AG04450 (cell line): Measurements from ENCODE around the gene VTCN1. TPM values are rescaled to one million over a fixed set of nuclear protein-coding genes. Genes with fewer than 3 reads are reported as not detected.

Source experiments
- CTCF ChIA-PET: fragments of 300-600, 350-600 bp; formaldehyde crosslinking; extraction: SDS; loops from one replicate; lab custom pipeline; 2022; ENCODE audit warnings: antibody characterized with exemption, inconsistent platforms; lab: Charles Lee
- POLR2A ChIA-PET: fragments of 350-600 bp; formaldehyde crosslinking; extraction: SDS; loops from one replicate; lab custom pipeline; 2021; ENCODE audit warnings: antibody characterized with exemption, inconsistent platforms; lab: Yijun Ruan, JAX
- DNase-seq: peaks from one replicate; pipeline ENCODE4 v3.0.0-alpha.2; 2011; ENCODE audit warnings: low read depth, low spot score
- H3K27ac ChIP-seq: one replicate; pipeline ENCODE4 v1.5.1; 2012; ENCODE audit warnings: low read depth, low read length, control low read depth
- H3K27me3 ChIP-seq: one replicate; pipeline ENCODE4 v1.6.0; 2012; ENCODE audit warnings: low read length; ENCODE audit not compliant: control insufficient read depth, insufficient read depth
- H3K4me3 ChIP-seq: 2 replicates; pipeline ENCODE4 v1.5.1; 2011; ENCODE audit warnings: mild to moderate bottlenecking, low read depth, low read length, control low read depth
- H3K9me3 ChIP-seq: 2 replicates; pipeline ENCODE4 v1.5.1; 2012; ENCODE audit warnings: low read length; ENCODE audit not compliant: control insufficient read depth, insufficient read depth
- polyA plus RNA-seq: library from polyadenylated mRNA; depleted of rRNA; stranded (reverse); fragments of >200 nt; gene quantifications from 2 replicates; pipeline ENCODE4 v1.2.3, GENCODE V29; 2011
- TF ChIP-seq, protein P1 (sequence below): IDR thresholded peaks from 2 replicates; pipeline ENCODE4 v1.5.1; 2011; ENCODE audit warnings: low read depth, low read length, control low read depth, inconsistent platforms

The VTCN1 gene
- polyA plus RNA-seq, 1 experiment, result not detected

DNA sequence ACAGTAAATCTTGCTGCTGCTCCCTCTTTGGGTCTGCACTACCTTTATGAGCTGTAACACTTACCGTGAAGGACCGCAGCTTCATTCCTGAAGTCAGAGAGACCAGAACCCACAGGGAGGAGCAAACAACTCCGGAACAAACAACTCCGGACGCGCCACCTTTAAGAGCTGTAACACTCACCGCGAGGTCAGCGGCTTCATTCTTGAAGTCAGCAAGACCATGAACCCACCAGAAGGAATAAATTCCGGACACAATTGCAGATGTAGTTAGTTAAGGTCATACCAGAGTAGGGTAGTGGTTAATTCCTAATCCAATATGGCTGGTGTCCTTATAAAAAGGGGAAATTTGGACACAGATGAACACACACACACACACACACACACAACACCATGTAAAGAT is 37.7 kb downstream of the VTCN1 start:
- Histone ChIP-seq H3K27me3 (no peaks in the 10 kb centered on the region), H3K27ac (no peak overlapping the region), H3K4me3 (no peak overlapping the region), H3K9me3 (no peaks in the 10 kb centered on the region)
- ChIA-PET CTCF (no interaction called here), POLR2A (no interaction called here)
- TF ChIP-seq, protein P1, sequence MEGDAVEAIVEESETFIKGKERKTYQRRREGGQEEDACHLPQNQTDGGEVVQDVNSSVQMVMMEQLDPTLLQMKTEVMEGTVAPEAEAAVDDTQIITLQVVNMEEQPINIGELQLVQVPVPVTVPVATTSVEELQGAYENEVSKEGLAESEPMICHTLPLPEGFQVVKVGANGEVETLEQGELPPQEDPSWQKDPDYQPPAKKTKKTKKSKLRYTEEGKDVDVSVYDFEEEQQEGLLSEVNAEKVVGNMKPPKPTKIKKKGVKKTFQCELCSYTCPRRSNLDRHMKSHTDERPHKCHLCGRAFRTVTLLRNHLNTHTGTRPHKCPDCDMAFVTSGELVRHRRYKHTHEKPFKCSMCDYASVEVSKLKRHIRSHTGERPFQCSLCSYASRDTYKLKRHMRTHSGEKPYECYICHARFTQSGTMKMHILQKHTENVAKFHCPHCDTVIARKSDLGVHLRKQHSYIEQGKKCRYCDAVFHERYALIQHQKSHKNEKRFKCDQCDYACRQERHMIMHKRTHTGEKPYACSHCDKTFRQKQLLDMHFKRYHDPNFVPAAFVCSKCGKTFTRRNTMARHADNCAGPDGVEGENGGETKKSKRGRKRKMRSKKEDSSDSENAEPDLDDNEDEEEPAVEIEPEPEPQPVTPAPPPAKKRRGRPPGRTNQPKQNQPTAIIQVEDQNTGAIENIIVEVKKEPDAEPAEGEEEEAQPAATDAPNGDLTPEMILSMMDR, result no peak
- no peak for DNase-seq

DNA sequence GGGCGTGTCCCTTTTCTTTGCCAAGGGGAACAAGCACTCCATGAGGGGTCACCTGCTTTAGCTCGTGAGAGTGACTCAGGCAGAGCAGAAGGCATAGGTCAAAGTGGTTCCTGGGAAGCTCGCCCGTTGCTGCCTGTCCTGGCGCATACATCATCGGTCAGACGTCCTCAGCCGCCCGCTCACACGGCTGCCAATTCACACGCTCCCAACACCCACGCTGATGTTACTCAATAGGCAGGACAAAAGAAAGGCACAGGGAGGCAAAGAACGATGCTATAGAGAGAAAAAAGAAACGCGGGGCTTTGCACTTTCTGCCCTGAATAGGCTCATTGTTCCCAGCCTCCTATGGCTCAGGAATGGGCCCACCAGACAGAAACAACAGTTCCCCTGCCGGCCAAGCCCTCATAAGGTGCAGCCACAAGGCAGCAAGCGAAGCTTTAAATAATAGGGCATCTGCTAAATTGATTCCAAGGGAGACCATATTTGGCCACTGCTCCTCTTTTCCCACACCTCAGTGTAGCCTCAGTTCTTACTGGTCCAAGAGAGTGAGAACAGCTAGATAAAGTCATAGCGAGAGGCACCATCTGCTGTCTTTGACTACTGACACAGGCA is 38.7 kb downstream of the VTCN1 start:
- no peak for DNase-seq
- POLR2A ChIA-PET, result no interaction called here

DNA sequence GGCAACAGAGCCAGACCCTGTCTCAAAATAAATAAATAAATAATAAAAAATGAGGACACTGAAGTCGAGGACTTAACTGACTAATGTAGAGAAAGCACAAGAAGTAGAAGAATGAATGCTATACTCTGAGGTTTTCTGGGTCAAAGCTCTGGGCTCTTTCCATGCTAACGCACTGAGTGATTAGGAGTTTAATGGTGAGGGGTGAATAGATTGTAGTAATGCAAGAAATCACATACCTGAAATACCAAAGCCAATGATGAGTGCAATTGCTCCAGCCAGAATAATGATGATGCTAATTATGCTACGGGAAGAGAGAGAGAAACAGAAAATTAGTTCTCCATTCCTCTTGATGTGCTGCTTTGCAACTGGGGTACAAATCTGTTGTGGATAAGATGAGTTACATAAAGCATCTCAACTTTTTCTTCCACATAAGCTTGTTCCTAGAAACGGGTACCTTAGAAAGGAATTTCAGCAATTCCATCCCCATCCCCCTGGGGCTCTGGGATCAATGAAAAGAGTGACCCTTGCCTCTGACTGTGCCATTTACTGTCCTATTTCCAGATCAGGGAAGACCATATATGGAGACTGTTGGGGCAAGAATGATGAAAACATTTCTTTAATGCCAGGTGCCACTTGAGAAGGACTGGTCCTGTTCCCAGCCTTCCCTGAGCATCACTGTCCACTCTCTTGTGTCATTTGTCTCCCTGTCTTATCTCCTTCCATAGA is 40.7 kb downstream of the VTCN1 start:
- Histone ChIP-seq H3K9me3 (peaks cover 3% of the 10 kb centered on the region; the same call in 1 of the 2 replicates), H3K27ac (no peak overlapping the region), H3K4me3 (no peak overlapping the region), H3K27me3 (no peaks in the 10 kb centered on the region)
- CTCF ChIA-PET, result no interaction called here
- POLR2A ChIA-PET, result no interaction called here
- TF ChIP-seq, protein P1, result no peak
- no peak for DNase-seq

More for the DNA sequence above, 38.7 kb downstream of the VTCN1 start:
- H3K27ac ChIP-seq, result no peak overlapping the region
- no peaks in the 10 kb centered on the region for H3K27me3 ChIP-seq
- CTCF ChIA-PET, result no interaction called here
- no peak overlapping the region for H3K4me3 ChIP-seq
- no peaks in the 10 kb centered on the region for H3K9me3 ChIP-seq
- TF ChIP-seq, protein P1, result no peak

DNA sequence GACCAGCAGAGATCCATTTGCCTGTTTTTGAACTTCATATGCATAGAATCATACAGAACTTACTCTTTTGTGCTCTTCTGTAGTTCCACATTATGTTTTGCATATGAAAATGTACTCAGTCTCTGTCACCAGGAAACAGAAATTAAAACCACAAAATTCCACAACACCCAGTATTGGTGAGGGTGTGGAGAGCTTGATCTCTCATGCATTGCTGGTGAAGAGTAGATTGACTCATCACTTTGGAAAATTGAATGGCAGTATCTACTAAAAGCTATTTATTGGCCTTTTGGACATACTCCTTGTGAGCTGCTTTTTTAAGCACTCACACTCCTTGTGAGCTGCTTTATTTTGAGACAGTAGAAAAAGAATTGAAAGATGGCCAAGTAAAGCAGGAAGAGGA is 43.3 kb downstream of the VTCN1 start:
- DNase-seq, result no peak
- no peak overlapping the region for H3K4me3 ChIP-seq
- POLR2A ChIA-PET, result no interaction called here
- no peak overlapping the region for H3K27ac ChIP-seq
- H3K27me3 ChIP-seq, result no peaks in the 10 kb centered on the region
- peaks cover 3% of the 10 kb centered on the region; the same call in 1 of the 2 replicates for H3K9me3 ChIP-seq
- TF ChIP-seq, protein P1, result no peak
- CTCF ChIA-PET, result interaction anchor here (0.7 to 1.7 kb wide), 2 partner anchors 101 to 117 kb away, joined by 4 read pairs; no protein-coding TSS in a partner anchor

DNA sequence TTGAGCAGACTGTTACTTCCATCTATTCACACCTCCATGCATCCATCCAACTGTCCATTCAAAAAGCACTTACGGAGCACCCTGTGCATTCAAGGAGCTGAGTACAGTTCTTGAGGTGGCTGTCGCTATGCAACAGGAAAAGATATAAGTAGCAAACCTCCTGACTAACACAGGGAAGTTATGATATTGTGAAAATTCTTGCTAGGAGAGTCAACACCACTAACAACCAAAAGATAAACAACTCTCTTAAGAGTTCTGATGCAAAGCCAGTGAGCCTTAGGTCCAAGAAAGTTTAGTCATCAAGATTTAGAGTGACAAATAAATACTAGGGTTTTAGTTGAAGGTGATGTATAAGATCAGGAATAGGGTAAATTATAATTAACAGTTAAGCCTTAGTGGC is 44.7 kb downstream of the VTCN1 start:
- CTCF ChIA-PET, result interaction anchor here (2.9 to 6.4 kb wide), 2 partner anchors 37 to 44 kb away, joined by 8 to 31 read pairs; no protein-coding TSS in a partner anchor

More for the DNA sequence above, 44.7 kb downstream of the VTCN1 start:
- DNase-seq, result peak; percentile 72
- Histone ChIP-seq H3K9me3 (peaks cover 3% of the 10 kb centered on the region; the same call in 1 of the 2 replicates), H3K4me3 (no peak overlapping the region), H3K27me3 (no peaks in the 10 kb centered on the region), H3K27ac (no peak overlapping the region)
- TF ChIP-seq, protein P1, result no peak
- POLR2A ChIA-PET, result no interaction called here
